ENCODE data around the gene KIAA0040. TPM values are rescaled to one million over a fixed set of nuclear protein-coding genes. Genes with fewer than 3 reads are reported as not detected.

The KIAA0040 gene
- total RNA-seq, 1 experiment from 2014 or later, result 5.0 TPM

DNA sequence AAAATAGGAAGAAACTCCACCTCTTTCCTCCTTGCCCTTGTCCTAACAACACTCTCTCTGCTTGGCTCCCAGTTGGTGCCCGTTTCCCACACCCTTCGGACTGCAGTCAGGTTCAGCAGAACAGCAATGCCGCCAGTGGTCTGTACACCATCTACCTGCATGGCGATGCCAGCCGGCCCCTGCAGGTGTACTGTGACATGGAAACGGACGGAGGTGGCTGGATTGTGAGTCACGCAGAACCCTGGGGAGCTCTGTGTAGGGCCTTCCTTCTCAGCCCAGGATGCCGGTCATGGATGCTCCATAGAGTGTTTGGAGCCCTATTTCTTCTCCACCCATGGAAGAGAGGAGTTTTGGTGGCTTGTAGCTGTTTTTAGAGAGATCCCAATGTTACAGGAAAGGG, 64.1 kb downstream of the KIAA0040 start:
- Histone ChIP-seq H3K27ac (ENCODE audit: insufficient read length, low read depth, low read length) (no peak overlapping the region), H3K79me1 (ENCODE audit: insufficient read depth, low read depth, low read length, poor library complexity, severe bottlenecking) (no peaks in the 10 kb centered on the region), H4K8ac (replicated peaks; ENCODE audit: insufficient read length, low read depth, low read length) (no peak overlapping the region), H3T11ph (ENCODE audit: low read length) (no peak overlapping the region), H3K56ac (ENCODE audit: insufficient read length, low read depth, low read length) (no peak overlapping the region), H3K4ac (ENCODE audit: low read depth, low read length) (no peak overlapping the region), H3K14ac (ENCODE audit: insufficient read depth, low read length) (no peak overlapping the region; the same call in 1 of the 2 replicates), H4K5ac (ENCODE audit: insufficient read length, low read depth, low read length) (no peak overlapping the region), H4K91ac (ENCODE audit: insufficient read length, low read depth, low read length) (no peak overlapping the region), H3K79me2 (ENCODE audit: insufficient read depth, low read length) (no peaks in the 10 kb centered on the region), H2BK15ac (ENCODE audit: low read depth, low read length) (no peak overlapping the region), H2AFZ (ENCODE audit: low read length) (no peak overlapping the region), H3K4me1 (ENCODE audit: insufficient read depth, low read length) (peaks cover 16% of the 10 kb centered on the region; the same call in 1 of the 2 replicates), H2BK5ac (ENCODE audit: insufficient read length, low read length) (no peak overlapping the region), H3K9ac (ENCODE audit: extremely low read depth, insufficient read length, low read length) (no peak overlapping the region), H2BK120ac (ENCODE audit: low read depth, low read length, poor library complexity, severe bottlenecking) (no peak overlapping the region), H3K9me3 (ENCODE audit: control insufficient read depth, low read depth, low read length) (no peaks in the 10 kb centered on the region), H3K18ac (ENCODE audit: insufficient read length, low read depth, low read length) (peak overlapping the region; percentile 17), H2AK5ac (ENCODE audit: insufficient read length, low read length) (no peak overlapping the region), H3K27me3 (ENCODE audit: insufficient read depth, low read length) (no peaks in the 10 kb centered on the region), H2BK12ac (ENCODE audit: insufficient read length, low read depth, low read length) (no peak overlapping the region), H3K23me2 (ENCODE audit: insufficient read length, low read depth, low read length, poor library complexity, severe bottlenecking) (no peaks in the 10 kb centered on the region), H2BK20ac (ENCODE audit: low read depth, low read length, poor library complexity, severe bottlenecking) (no peak overlapping the region), H3K4me2 (ENCODE audit: insufficient read depth, insufficient read length, low read length) (no peak overlapping the region), H4K20me1 (ENCODE audit: control insufficient read depth, insufficient read depth, insufficient read length) (no peaks in the 10 kb centered on the region), H3K23ac (ENCODE audit: insufficient read length, low read depth, low read length) (no peak overlapping the region)
- no CpG with 5 or more reads among the region's 9 CpGs for WGBS (ENCODE audit: extremely low coverage, insufficient read length, low lambda C conversion rate)
- no peak for DNase-seq
- Mint-ChIP-seq H3K27ac (peak overlapping the region in 1 of 3 experiments; percentile 92; a peak in 3 of 7 replicates), H3K27me3 (ENCODE audit: low read depth) (no peaks in the 10 kb centered on the region), H3K4me3 (no peak overlapping the region), H3K36me3 (ENCODE audit: insufficient read depth in 1 of 3, low read depth in 3 of 3) (peaks cover 0 to 3% (median 0%) of the 10 kb centered on the region in 3 experiments; a peak in 3 of 7 replicates), H3K9me3 (peaks cover 0 to 2% of the 10 kb centered on the region in 2 experiments; a peak in 2 of 5 replicates), H3K4me1 (peaks cover 41 to 51% of the 10 kb centered on the region in 2 experiments)
- TF ChIP-seq, protein P1, sequence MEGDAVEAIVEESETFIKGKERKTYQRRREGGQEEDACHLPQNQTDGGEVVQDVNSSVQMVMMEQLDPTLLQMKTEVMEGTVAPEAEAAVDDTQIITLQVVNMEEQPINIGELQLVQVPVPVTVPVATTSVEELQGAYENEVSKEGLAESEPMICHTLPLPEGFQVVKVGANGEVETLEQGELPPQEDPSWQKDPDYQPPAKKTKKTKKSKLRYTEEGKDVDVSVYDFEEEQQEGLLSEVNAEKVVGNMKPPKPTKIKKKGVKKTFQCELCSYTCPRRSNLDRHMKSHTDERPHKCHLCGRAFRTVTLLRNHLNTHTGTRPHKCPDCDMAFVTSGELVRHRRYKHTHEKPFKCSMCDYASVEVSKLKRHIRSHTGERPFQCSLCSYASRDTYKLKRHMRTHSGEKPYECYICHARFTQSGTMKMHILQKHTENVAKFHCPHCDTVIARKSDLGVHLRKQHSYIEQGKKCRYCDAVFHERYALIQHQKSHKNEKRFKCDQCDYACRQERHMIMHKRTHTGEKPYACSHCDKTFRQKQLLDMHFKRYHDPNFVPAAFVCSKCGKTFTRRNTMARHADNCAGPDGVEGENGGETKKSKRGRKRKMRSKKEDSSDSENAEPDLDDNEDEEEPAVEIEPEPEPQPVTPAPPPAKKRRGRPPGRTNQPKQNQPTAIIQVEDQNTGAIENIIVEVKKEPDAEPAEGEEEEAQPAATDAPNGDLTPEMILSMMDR (conservative IDR thresholded peaks at IDR 0.05), result no peak

All from H9 (cell line).